ENCODE measurements around the gene KCTD4.

GRCh38 chr13:45162194-45162593 is 38.7 kb downstream of the KCTD4 start:
- TF ChIP-seq FOXM1 (IDR thresholded peaks at IDR 0.05; ENCODE audit: borderline replicate concordance, low read depth) (no peak), TAF1 (IDR thresholded peaks at IDR 0.05; ENCODE audit: low read depth) (no peak), CEBPB (IDR thresholded peaks at IDR 0.05) (no peak), RAD21 (IDR thresholded peaks at IDR 0.05; ENCODE audit: low read depth) (no peak), REST (IDR thresholded peaks at IDR 0.05; ENCODE audit: low read depth) (no peak), USF1 (IDR thresholded peaks at IDR 0.05) (no peak), NFIC (IDR thresholded peaks at IDR 0.05) (no peak), EP300 (IDR thresholded peaks at IDR 0.05; ENCODE audit: borderline replicate concordance) (no peak), YY1 (IDR thresholded peaks at IDR 0.05; ENCODE audit: low read depth) (no peak)
